GM12892 (cell line): ENCODE results near the gene ZNF587B. TPM values are rescaled to one million over a fixed set of nuclear protein-coding genes. Genes with fewer than 3 reads are reported as not detected.
"Not testable (repeated sequence)": the region's sequence is repeated elsewhere in the genome, so short reads cannot be mapped to it uniquely, and the experiment has no call there.

ENCODE experiments used
- DNase-seq: peaks from one replicate; pipeline ENCODE4 v3.0.0; 2011; ENCODE audit not compliant: insufficient read length
- FAIRE-seq: peaks from 2 replicates; lab custom pipeline; 2011; peaks lifted over from hg19 to GRCh38; lab: Jason Lieb, UNC
- POLR2A ChIP-seq: IDR thresholded peaks from 2 replicates; pipeline ENCODE4 v1.6.1; 2011; ENCODE audit warnings: low read depth, low read length, control low read depth
- POLR2AphosphoS5 ChIP-seq: IDR thresholded peaks from 2 replicates; pipeline ENCODE4 v1.6.1; 2011; ENCODE audit warnings: low read depth, low read length, control low read depth
- TAF1 ChIP-seq: IDR thresholded peaks from 2 replicates; pipeline ENCODE4 v1.6.1; 2011; ENCODE audit warnings: low read depth, mild to moderate bottlenecking, control low read depth, low read length, borderline replicate concordance
- polyA plus RNA-seq: library from polyadenylated mRNA; unstranded; fragments of >200 nt; gene quantifications from one replicate; pipeline ENCODE4 v1.2.1, GENCODE V29; 2012; ENCODE audit warnings: missing spikeins, inconsistent platforms; ENCODE audit not compliant: missing spikeins

ZNF587B gene
- polyA plus RNA-seq: 8.7 TPM

GRCh38 chr19:57830071-57830602 is at the start of gene ZNF587B:
ZNF587B (plus strand) TSS chr19:57830299; CDS start chr19:57830529, 230 bp downstream.
- no peak for DNase-seq
- FAIRE-seq: no peak

DNA sequence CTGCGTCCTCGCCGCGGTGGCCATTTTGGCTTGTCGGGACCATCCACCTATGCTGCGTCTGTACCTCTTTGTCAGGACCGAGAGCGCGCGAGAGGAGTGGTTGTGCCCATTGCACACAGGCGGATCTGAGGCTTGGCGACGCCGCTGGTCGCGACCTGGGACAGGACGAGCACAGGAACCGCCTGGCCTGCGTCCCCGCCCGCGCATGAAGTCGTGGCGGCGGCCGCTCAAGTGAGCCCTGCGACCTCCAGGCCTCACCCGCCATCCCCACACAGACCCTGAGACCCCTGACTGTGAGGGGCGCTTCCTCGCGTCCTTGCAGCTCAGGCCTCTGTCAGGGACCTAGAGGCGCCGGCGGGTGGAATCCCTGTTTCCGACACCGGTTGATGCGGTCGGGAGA is 43.8 kb upstream of the ZNF587B start:
- FAIRE-seq: no peak

More at GRCh38 chr19:57830071-57830602, at the start of gene ZNF587B:
- TF ChIP-seq TAF1: no peak
- TF ChIP-seq POLR2A: no peak
- TF ChIP-seq POLR2AphosphoS5: no peak

DNA sequence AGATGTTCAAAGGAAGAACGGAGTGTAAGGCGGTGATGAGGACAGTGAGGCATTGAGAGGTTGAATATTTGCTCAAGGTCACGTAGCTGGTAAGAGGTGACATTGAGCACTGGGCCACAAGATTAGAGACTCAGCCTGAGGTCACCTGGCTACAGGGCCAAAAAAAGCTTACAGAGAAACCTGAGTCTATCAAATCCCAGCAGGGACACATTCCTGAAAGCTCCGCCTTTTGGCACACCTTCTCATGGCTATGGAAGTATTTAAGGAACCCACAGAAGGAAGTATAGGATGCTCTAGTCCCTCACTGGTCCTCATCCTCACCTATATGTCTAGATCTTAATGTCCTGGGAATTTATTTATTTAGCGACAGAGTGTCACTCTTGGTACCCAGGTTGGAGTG is 43.2 kb upstream of the ZNF587B start:
- no peak for TF ChIP-seq TAF1
- TF ChIP-seq POLR2AphosphoS5: no peak
- no peak for TF ChIP-seq POLR2A
- DNase-seq: no peak
- FAIRE-seq: no peak

More for the DNA sequence above, 43.8 kb upstream of the ZNF587B start:
- DNase-seq: no peak
- no peak for TF ChIP-seq POLR2AphosphoS5

GRCh38 chr19:57788114-57788692 is 41.9 kb upstream of the ZNF587B start:
- TF ChIP-seq POLR2AphosphoS5: no peak
- TF ChIP-seq TAF1: no peak
- TF ChIP-seq POLR2A: no peak
- no peak for FAIRE-seq
- DNase-seq: no peak

GRCh38 chr19:57789288-57789687 is 40.8 kb upstream of the ZNF587B start:
- FAIRE-seq (no peak), DNase-seq (no peak)
- TF ChIP-seq POLR2A: no peak
- TF ChIP-seq TAF1: no peak
- no peak for TF ChIP-seq POLR2AphosphoS5

- DNase-seq, FAIRE-seq: not testable (repeated sequence)
Measured at GRCh38 chr19:57796580-57796979, 33.5 kb upstream of the ZNF587B start.

GRCh38 chr19:57800696-57801095 is 29.4 kb upstream of the ZNF587B start:
- DNase-seq (no peak), FAIRE-seq (no peak)
- TF ChIP-seq POLR2AphosphoS5 (no peak), POLR2A (no peak), TAF1 (no peak)

DNA sequence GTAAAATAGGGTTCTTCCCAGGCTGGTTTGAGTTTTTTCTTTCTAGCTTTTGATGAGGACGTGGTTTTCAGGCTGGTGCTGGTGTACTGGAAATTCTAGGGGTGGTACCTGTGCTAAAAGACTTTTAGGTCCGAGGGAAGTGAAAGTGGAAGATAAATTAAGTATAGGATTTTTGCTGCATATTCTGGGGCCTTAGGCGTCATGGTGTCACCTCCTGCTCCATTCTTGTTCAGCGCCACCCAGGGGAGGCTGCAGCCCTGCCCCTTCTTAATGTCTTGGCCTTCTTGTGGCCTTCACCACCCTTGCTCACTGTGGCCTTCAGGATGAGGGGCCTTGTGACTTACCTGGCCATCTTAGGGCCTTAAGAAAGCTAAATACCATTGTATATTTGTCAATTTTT is 27.8 kb upstream of the ZNF587B start:
- no peak for FAIRE-seq
- DNase-seq: no peak
- no peak for TF ChIP-seq POLR2A
- no peak for TF ChIP-seq POLR2AphosphoS5
- TF ChIP-seq TAF1: no peak

DNA sequence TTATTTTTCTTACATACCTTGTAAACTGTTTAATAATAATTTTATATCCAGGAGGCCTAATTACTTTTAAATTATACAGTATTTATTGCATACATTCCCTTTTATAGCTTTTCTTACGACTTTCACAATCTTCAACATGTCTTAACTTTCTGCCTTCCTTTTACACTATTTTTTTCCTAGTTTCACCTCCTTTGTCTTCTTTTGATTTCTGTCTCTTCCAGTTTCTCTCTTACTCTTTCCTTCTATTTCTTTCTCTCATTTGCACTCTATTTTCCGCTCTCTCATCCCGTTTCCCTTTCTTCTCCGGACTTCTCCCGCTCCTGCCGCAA is 26.9 kb upstream of the ZNF587B start:
- no peak for TF ChIP-seq POLR2A
- no peak for TF ChIP-seq TAF1
- TF ChIP-seq POLR2AphosphoS5: no peak
- FAIRE-seq: no peak
- DNase-seq: no peak

DNA sequence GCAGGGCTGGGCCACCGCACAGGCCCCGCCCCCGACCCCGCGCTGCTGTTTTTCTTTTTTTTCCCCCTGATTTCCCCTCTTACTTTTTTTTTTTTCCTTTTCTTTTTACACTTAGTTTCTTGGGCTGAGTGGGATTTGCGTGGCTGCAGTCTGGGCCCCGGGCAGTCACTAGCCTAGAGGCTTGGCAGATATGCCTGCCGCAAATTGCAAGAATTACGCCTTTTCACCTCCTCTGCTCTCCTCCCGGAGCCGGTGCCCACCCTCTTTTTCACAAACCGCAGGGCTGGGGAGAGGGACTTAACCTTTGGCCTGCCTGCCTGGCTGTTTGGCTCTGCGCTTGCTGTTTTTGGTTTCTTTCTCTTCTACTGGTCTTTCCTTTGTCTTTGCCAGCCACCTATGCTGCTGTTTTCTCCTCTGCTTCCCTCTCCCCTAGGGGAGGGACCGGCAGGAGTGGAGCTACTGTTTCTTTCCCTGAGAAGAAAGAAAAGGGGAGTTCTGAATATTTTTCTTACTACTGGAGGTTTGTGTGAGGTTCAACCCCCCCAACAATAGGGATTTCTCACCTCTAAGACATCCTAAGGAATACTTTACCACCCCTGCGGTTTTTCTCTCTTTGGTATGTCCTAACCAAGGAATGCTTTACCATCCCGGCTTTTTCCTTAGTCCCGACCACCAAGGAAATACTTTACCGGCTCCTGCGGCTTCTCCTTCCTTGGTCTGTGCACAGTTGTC is 26.3 kb upstream of the ZNF587B start:
- FAIRE-seq (no peak), DNase-seq (no peak)
- TF ChIP-seq TAF1 (no peak), POLR2AphosphoS5 (no peak), POLR2A (no peak)

DNA sequence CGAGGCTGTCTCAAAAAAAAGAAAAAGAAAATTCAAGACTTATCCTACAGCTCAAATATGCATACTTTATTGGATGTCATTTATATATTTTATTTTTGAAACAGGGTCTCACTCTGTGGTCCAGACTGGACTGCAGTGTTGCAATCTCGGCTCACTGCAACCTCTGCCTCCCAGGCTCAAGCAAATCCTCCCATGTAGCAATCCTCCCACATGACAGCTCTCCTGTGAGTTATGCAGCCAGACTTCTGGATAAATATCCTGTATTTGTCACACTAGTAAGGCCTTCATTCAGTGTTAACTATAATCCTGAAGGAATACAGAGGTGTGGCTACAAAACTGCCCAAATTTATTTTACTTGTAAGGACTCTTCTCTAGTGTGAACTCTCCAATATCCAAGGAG is 22.6 kb upstream of the ZNF587B start:
- no peak for FAIRE-seq
- no peak for TF ChIP-seq TAF1
- no peak for TF ChIP-seq POLR2A
- TF ChIP-seq POLR2AphosphoS5: no peak
- DNase-seq: no peak

- DNase-seq, FAIRE-seq: not testable (repeated sequence)
Measured at GRCh38 chr19:57810410-57811295, 19.4 kb upstream of the ZNF587B start.
